KMS-11 (cell line): ENCODE measurements around the gene RIN1.
"Not testable (repeated sequence)": the region's sequence is repeated elsewhere in the genome, so short reads cannot be mapped to it uniquely, and the experiment has no call there.

Source experiments
- H2AFZ ChIP-seq: fragments of 200-600 bp; sonication (generic); 2 replicates; pipeline ENCODE4 v1.6.1; 2016; ENCODE audit warnings: antibody characterized with exemption, mixed run types, low read depth
- H3K27ac ChIP-seq: fragments of 200-600 bp; sonication (generic); 2 replicates; pipeline ENCODE4 v1.6.1; 2016; ENCODE audit warnings: mild to moderate bottlenecking, mixed run types
- H3K27me3 ChIP-seq: fragments of 200-600 bp; sonication (generic); 2 replicates; pipeline ENCODE4 v1.6.1; 2017; ENCODE audit warnings: mild to moderate bottlenecking, low read depth, mixed run types, moderate library complexity; ENCODE audit not compliant: insufficient read depth
- H3K36me3 ChIP-seq: fragments of 200-600 bp; sonication (generic); 2 replicates; pipeline ENCODE4 v1.6.1; 2017; ENCODE audit warnings: mild to moderate bottlenecking, mixed run types; ENCODE audit not compliant: insufficient read depth
- H3K4me1 ChIP-seq: fragments of 200-600 bp; sonication (generic); 2 replicates; pipeline ENCODE4 v1.6.1; 2016; ENCODE audit warnings: mild to moderate bottlenecking, low read depth, mixed run types; ENCODE audit not compliant: poor library complexity, severe bottlenecking
- H3K4me2 ChIP-seq: fragments of 200-600 bp; sonication (generic); 2 replicates; pipeline ENCODE4 v1.7.0; 2016; ENCODE audit warnings: mild to moderate bottlenecking, mixed run types
- H3K4me3 ChIP-seq: fragments of 200-600 bp; sonication (generic); IDR thresholded peaks from 2 replicates; pipeline ENCODE4 v1.6.1; 2017; ENCODE audit warnings: low read depth, low read length, mixed read lengths; ENCODE audit not compliant: insufficient read depth
- H3K79me2 ChIP-seq: fragments of 200-600 bp; sonication (generic); 2 replicates; pipeline ENCODE4 v1.6.1; 2016; ENCODE audit warnings: low read depth, mixed run types; ENCODE audit not compliant: insufficient read depth
- H3K9ac ChIP-seq: fragments of 200-600 bp; sonication (generic); 2 replicates; pipeline ENCODE4 v1.6.1; 2016; ENCODE audit warnings: mild to moderate bottlenecking, mixed run types
- H4K20me1 ChIP-seq: fragments of 200-600 bp; sonication (generic); 2 replicates; pipeline ENCODE4 v1.6.1; 2016; ENCODE audit warnings: mild to moderate bottlenecking, mixed run types; ENCODE audit not compliant: insufficient read depth
- TF ChIP-seq, protein P1 (sequence below): fragments of 200-600 bp; sonication (generic); conservative IDR thresholded peaks from 2 replicates; pipeline ENCODE4 v1.6.1; 2017; ENCODE audit warnings: low read depth, mild to moderate bottlenecking, antibody characterized with exemption, low read length, moderate library complexity, mixed read lengths

Gene RIN1

DNA sequence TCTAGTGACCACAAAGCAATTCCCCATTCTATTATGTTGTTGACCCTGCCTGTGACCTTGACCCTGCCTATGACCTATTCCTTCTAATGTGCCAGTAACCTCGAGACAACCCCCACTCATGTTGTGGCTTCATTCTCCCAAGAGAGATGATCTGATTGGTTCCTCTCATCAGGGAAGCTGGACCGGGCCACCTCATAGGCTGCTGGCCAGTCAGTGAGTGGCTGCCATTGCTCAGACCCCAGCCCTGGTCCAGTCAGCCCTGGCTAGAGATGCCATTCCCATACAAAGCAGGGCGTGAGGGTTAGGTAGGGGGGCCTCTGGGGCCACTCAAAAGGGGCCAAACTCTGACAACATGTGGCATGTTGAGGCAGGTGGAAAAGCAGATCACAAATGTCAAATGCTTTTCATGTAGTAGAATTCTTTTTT is 23.4 kb upstream of the RIN1 start:
- no peak overlapping the region for H3K4me3 ChIP-seq
- no peaks in the 10 kb centered on the region for H3K79me2 ChIP-seq
- H3K4me2 ChIP-seq = no peak overlapping the region
- no peaks in the 10 kb centered on the region for H3K4me1 ChIP-seq
- no peaks in the 10 kb centered on the region for H3K27me3 ChIP-seq
- no peak overlapping the region for H3K9ac ChIP-seq
- H3K27ac ChIP-seq = no peak overlapping the region
- no peak overlapping the region for H2AFZ ChIP-seq
- H3K36me3 ChIP-seq = no peaks in the 10 kb centered on the region
- no peaks in the 10 kb centered on the region for H4K20me1 ChIP-seq
- TF ChIP-seq, protein P1, sequence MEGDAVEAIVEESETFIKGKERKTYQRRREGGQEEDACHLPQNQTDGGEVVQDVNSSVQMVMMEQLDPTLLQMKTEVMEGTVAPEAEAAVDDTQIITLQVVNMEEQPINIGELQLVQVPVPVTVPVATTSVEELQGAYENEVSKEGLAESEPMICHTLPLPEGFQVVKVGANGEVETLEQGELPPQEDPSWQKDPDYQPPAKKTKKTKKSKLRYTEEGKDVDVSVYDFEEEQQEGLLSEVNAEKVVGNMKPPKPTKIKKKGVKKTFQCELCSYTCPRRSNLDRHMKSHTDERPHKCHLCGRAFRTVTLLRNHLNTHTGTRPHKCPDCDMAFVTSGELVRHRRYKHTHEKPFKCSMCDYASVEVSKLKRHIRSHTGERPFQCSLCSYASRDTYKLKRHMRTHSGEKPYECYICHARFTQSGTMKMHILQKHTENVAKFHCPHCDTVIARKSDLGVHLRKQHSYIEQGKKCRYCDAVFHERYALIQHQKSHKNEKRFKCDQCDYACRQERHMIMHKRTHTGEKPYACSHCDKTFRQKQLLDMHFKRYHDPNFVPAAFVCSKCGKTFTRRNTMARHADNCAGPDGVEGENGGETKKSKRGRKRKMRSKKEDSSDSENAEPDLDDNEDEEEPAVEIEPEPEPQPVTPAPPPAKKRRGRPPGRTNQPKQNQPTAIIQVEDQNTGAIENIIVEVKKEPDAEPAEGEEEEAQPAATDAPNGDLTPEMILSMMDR = no peak

DNA sequence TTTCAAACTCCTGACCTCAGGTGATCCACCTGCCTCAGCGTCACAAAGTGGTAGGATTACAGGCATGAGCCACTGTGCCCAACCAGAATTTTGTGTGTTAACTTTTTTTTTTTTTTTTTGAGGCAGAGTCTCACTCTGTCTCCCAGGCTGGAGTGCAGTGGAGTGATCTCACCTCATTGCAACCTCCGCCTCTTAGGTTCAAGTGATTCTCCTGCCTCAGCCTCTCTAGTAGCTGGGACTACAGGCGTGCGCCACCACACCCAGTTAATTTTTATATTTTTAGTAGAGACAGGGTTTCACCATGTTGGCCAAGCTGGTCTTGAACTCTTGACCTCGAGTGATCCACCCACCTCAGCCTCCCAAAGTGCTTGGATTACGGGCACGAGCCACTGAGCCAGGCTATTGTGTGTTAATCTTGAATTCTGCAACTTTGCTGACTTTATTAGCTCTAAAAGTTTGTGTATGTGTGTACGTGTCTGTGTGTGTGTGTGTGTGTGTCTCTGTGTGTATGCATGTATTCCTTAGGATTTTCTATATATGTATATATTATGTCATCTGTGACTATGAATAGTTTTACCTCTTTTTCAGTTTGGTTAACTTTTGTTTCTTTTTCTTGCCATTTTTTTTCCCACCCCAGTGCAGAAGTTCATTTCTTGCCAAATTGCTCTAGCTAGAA is 14.5 kb upstream of the RIN1 start:
- H3K79me2 ChIP-seq, H3K27me3 ChIP-seq, H3K36me3 ChIP-seq, H3K9ac ChIP-seq, H4K20me1 ChIP-seq, H3K4me3 ChIP-seq, H3K4me2 ChIP-seq, H3K4me1 ChIP-seq, H3K27ac ChIP-seq, H2AFZ ChIP-seq: not testable (repeated sequence)

DNA sequence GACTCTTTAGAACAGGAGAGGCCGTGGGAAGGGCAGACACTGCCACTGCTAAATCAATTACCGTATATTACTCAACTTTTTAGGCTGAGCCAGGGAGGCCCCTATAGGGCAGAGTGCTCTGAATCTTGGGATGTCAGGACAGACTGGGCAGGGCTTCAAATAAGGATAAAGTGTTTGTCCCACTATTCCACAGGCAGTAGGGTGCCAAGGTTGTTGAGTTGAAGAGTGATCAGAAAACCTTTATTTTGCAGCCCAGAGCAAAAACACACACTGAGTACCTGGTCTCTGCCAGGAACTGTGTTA is 12.8 kb upstream of the RIN1 start:
- Histone ChIP-seq H3K27me3 (no peaks in the 10 kb centered on the region), H3K27ac (no peak overlapping the region), H4K20me1 (no peaks in the 10 kb centered on the region), H3K4me3 (no peak overlapping the region), H3K79me2 (peaks cover 7% of the 10 kb centered on the region; the same call in 1 of the 2 replicates), H3K36me3 (no peaks in the 10 kb centered on the region), H3K4me1 (peaks cover 14% of the 10 kb centered on the region), H3K4me2 (no peak overlapping the region), H2AFZ (no peak overlapping the region), H3K9ac (no peak overlapping the region)
- TF ChIP-seq, protein P1 = no peak

DNA sequence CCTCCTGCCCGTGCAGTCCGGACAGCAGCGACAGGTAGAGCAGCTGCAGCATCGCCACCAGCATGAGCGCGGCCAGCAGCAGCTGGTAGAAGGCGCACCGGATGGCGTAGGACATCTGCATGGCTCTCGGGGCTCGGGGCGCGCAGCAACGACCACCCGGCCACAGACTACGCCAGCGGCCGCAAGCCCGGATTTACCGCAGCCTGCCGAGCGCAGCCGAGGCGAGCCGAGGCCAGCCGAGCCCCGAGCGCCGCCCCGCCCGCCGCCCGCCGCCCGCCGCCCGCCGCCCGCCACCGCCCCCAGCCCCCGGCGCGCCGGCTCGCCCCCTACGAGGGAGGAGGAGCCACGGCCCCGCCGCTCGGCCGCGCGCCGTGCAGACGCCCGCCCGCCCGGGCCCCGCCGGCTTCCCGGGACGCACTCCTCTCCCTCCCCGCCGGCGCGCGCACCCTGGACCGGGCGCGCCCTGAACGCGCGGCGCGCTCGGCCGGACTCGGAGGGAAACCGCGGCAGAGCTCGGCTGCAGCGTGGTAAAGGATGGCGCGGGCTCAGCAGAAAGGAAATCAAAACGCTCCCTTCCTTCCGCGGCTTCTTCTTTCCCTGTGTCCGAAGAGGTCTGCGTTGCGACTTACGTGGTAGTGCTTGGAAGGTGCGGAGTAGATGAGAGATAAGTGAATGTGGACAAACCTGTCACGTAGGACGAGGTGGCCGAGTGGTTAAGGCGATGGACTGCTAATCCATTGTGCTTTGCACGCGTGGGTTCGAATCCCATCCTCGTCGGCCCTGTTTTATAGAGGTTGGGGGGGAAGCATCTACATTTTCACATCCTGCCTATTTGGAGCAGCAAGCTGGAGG is 11.4 kb upstream of the RIN1 start, which contains the start of gene B4GAT1:
TSS of gene B4GAT1 (minus strand) at position 205 of the 852 bp plus-strand sequence. CDS start at position 121, 84 bp downstream.
- Histone ChIP-seq H4K20me1 (no peaks in the 10 kb centered on the region), H3K4me2 (peak within 1 kb of the TSS; percentile 78), H3K9ac (peak within 1 kb of the TSS; percentile 46; the same call in 1 of the 2 replicates), H3K27ac (peak within 1 kb of the TSS; percentile 43; the same call in 1 of the 2 replicates), H3K4me1 (peaks cover 20% of the 10 kb centered on the region), H3K4me3 (no peak within 1 kb of the TSS), H3K27me3 (no peaks in the 10 kb centered on the region), H3K36me3 (no peaks in the 10 kb centered on the region; the same call in 1 of the 2 replicates), H2AFZ (peak within 1 kb of the TSS; percentile 92), H3K79me2 (peaks cover 18% of the 10 kb centered on the region; the same call in 1 of the 2 replicates)
- TF ChIP-seq, protein P1 = no peak
